GM19025 (cell line): Measurements from ENCODE around the gene SLC35E1.

Experiments
- ATAC-seq: cut with Tn5 transposase; IDR thresholded peaks from one replicate; pipeline ENCODE4 v1.9.1; 2021; ENCODE audit warnings: mild to moderate bottlenecking, low read depth, moderate library complexity; ENCODE audit not compliant: unreplicated experiment

SLC35E1 gene

GRCh38 chr19:16572332-16573211, at the start of gene SLC35E1:
Gene SLC35E1 (minus strand): TSS chr19:16572415. CDS start chr19:16572364, 51 bp downstream.
- peak; percentile 87 for ATAC-seq

- no peak for ATAC-seq
Measured at GRCh38 chr19:16621165-16621800, 49.1 kb upstream of the SLC35E1 start.

GRCh38 chr19:16620584-16620983, 48.4 kb upstream of the SLC35E1 start:
- ATAC-seq: no peak

GRCh38 chr19:16620018-16620417, 47.8 kb upstream of the SLC35E1 start:
- no peak for ATAC-seq

- no peak for ATAC-seq
Measured at GRCh38 chr19:16619457-16619856, 47.2 kb upstream of the SLC35E1 start.

- ATAC-seq: no peak
Measured at GRCh38 chr19:16618248-16618647, 46.0 kb upstream of the SLC35E1 start.

GRCh38 chr19:16615808-16616207, 43.6 kb upstream of the SLC35E1 start:
- ATAC-seq: no peak

- no peak for ATAC-seq
Measured at GRCh38 chr19:16614941-16615340, 42.7 kb upstream of the SLC35E1 start.

- ATAC-seq: no peak
Measured at GRCh38 chr19:16613841-16614240, 41.6 kb upstream of the SLC35E1 start.

- ATAC-seq: no peak
Measured at GRCh38 chr19:16612636-16613035, 40.4 kb upstream of the SLC35E1 start.

GRCh38 chr19:16611121-16611520, 38.9 kb upstream of the SLC35E1 start:
- ATAC-seq: no peak

GRCh38 chr19:16609511-16610200, 37.4 kb upstream of the SLC35E1 start:
- ATAC-seq: no peak

- no peak for ATAC-seq
Measured at GRCh38 chr19:16608290-16608739, 36.1 kb upstream of the SLC35E1 start.

GRCh38 chr19:16607819-16608218, 35.6 kb upstream of the SLC35E1 start:
- ATAC-seq: no peak

GRCh38 chr19:16605553-16605994, 33.4 kb upstream of the SLC35E1 start:
- no peak for ATAC-seq

- ATAC-seq: no peak
Measured at GRCh38 chr19:16605115-16605514, 32.9 kb upstream of the SLC35E1 start.

GRCh38 chr19:16604615-16605014, 32.4 kb upstream of the SLC35E1 start:
- ATAC-seq: no peak

- ATAC-seq: no peak
Measured at GRCh38 chr19:16603090-16603489, 30.9 kb upstream of the SLC35E1 start.

- ATAC-seq: no peak
Measured at GRCh38 chr19:16601378-16602052, 29.3 kb upstream of the SLC35E1 start.

GRCh38 chr19:16600824-16601223, 28.6 kb upstream of the SLC35E1 start:
- no peak for ATAC-seq
